Measurements from ENCODE around the gene CLTA.

Gene CLTA

DNA sequence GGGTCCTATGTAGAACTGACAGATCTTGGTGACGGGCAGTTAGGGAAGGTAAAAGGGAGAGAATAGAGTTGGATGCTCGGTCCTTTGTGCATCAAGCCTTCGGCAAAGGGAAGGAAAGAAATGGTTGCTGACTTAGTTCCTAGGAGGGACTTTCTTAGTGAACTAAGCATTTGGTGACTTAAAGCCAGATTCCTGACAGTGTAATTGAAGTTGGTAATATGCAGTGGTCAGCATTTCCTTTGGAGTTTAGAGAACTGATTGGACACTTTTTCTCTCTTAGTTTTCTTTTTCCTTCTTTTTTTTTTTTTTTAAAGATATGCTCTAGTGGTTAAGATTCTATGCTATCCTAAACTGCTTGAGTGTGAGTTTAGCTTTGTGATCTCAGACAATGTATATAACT is 2.3 kb downstream of the CLTA start:
- peak overlapping the region; percentile 10; the same call in 1 of the 2 replicates for H3K27ac ChIP-seq
- TF ChIP-seq, protein P1, sequence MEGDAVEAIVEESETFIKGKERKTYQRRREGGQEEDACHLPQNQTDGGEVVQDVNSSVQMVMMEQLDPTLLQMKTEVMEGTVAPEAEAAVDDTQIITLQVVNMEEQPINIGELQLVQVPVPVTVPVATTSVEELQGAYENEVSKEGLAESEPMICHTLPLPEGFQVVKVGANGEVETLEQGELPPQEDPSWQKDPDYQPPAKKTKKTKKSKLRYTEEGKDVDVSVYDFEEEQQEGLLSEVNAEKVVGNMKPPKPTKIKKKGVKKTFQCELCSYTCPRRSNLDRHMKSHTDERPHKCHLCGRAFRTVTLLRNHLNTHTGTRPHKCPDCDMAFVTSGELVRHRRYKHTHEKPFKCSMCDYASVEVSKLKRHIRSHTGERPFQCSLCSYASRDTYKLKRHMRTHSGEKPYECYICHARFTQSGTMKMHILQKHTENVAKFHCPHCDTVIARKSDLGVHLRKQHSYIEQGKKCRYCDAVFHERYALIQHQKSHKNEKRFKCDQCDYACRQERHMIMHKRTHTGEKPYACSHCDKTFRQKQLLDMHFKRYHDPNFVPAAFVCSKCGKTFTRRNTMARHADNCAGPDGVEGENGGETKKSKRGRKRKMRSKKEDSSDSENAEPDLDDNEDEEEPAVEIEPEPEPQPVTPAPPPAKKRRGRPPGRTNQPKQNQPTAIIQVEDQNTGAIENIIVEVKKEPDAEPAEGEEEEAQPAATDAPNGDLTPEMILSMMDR (conservative IDR thresholded peaks at IDR 0.05) = no peak

GRCh38 chr9:36194326-36195000 is 3.7 kb downstream of the CLTA start:
- TF ChIP-seq, protein P1 (conservative IDR thresholded peaks at IDR 0.05) = no peak
- H3K27ac ChIP-seq = no peak overlapping the region

GRCh38 chr9:36204906-36205547 is 14.3 kb downstream of the CLTA start:
- H3K27ac ChIP-seq = no peak overlapping the region
- TF ChIP-seq, protein P1 (conservative IDR thresholded peaks at IDR 0.05) = peak; percentile 64

DNA sequence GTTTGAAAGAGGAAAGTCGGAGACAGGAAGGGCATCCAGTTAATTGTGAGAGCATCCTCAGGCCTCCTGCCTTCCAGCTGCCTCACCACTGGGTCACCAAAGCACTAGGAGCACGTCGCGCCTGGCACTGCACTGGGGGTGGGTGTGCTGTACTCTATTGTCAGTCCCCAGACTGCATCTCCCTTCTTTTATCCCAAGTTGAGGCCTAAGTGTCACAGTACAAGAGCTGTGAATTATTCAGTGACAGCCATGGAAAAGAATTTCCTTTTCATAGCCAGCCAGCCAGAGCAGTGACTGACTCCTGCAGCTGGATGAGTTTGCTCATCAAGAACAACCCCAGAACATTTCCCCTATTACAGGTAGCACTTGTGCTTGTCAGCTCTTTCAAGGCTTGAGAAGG is 16.3 kb downstream of the CLTA start:
- TF ChIP-seq, protein P1 (conservative IDR thresholded peaks at IDR 0.05) = no peak
- no peak overlapping the region for H3K27ac ChIP-seq

- TF ChIP-seq, protein P1 (conservative IDR thresholded peaks at IDR 0.05) = no peak
- no peak overlapping the region for H3K27ac ChIP-seq
These were observed 16.9 kb downstream of the CLTA start for GRCh38 chr9:36207546-36208012.

DNA sequence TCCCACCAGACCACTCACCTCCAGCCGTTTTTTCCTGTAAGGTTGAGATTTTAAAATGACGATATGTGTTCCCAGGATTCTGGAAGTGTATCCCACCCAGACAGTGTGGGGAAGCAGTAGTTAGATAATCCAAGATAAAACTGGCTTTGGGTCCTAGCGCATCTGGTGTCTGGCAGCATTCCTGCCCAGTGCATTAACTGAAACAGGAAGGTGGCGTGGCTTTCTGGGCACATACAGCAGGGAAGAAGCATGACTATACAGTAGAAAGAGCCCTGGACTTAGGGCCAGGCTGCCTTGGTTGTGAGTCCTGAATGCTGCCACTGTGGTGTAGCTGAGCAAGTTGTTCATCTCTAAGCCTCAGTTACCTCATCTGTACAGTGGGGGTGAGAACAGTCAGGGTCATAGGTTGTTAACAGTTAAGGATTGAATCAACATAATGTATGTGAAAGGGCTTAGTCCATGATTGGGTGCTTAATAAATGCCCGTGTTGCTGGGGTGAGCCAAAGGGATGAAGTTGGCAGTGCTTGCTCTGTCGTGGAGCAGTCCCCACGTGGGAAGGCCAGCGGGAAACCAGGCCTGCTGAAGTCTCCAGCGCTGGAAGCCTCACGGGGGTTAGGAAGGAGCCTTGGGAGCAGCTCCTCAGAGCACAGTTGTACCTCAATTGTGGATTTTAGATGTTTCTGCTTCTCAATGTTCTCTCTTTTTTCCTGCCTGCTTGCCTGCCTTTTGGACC is 18.0 kb downstream of the CLTA start:
- no peak overlapping the region for H3K27ac ChIP-seq
- TF ChIP-seq, protein P1 (conservative IDR thresholded peaks at IDR 0.05) = no peak

DNA sequence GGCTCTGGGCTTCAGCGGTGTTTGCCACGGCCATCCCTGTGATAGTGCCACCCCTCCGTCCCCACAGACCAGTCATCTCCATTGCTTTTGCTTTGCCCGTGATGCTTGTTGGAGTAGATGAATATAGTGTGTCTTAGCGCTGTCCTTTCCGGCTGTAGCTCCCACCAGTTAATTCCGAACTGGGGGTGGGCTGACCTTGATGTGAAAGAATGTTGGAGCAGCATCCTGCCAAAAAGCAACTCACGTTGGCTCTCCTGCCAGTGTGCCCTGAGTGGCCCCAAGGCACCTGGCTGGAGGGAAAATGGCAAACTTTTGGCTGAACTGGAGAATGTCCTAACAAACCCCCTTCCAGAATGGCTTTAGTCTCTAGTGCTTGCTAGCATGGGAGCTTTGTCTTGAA is 20.0 kb downstream of the CLTA start:
- TF ChIP-seq, protein P1 (conservative IDR thresholded peaks at IDR 0.05) = no peak
- H3K27ac ChIP-seq = no peak overlapping the region

Data from VCaP (cell line).